ENCODE data around the gene POLR2C.

POLR2C gene

GRCh38 chr16:57423152-57423551 lies 39.3 kb upstream of the POLR2C start:
- no peak for TF ChIP-seq CTCF (IDR thresholded peaks at IDR 0.05; ENCODE audit: borderline replicate concordance, control extremely low read depth, extremely low read depth, insufficient read depth, missing control alignments)
- in situ Hi-C loops (cut with MboI; ENCODE audit: low sequenced_read_pairs, unreplicated experiment), result loop anchor here (25.0 kb wide), 1 partner anchor 336 kb away; the partner anchor contains the start of gene CPNE2
- DNase-seq (ENCODE audit: low spot score), result no peak

GRCh38 chr16:57424583-57424982 lies 37.9 kb upstream of the POLR2C start:
- in situ Hi-C loops (cut with MboI; ENCODE audit: low sequenced_read_pairs, unreplicated experiment), result loop anchor here (25.0 kb wide), 1 partner anchor 337 kb away; the partner anchor contains the start of gene CPNE2
- no peak for DNase-seq (ENCODE audit: low spot score)
- no peak for TF ChIP-seq CTCF (IDR thresholded peaks at IDR 0.05; ENCODE audit: borderline replicate concordance, control extremely low read depth, extremely low read depth, insufficient read depth, missing control alignments)

GRCh38 chr16:57426356-57426755 lies 36.1 kb upstream of the POLR2C start:
- in situ Hi-C loops (cut with MboI; ENCODE audit: low sequenced_read_pairs, unreplicated experiment), result no loop called here
- TF ChIP-seq CTCF (IDR thresholded peaks at IDR 0.05; ENCODE audit: borderline replicate concordance, control extremely low read depth, extremely low read depth, insufficient read depth, missing control alignments), result no peak
- DNase-seq (ENCODE audit: low spot score), result no peak

GRCh38 chr16:57427307-57427706 lies 35.2 kb upstream of the POLR2C start:
- in situ Hi-C loops (cut with MboI; ENCODE audit: low sequenced_read_pairs, unreplicated experiment), result no loop called here
- TF ChIP-seq CTCF (IDR thresholded peaks at IDR 0.05; ENCODE audit: borderline replicate concordance, control extremely low read depth, extremely low read depth, insufficient read depth, missing control alignments), result no peak
- no peak for DNase-seq (ENCODE audit: low spot score)

- TF ChIP-seq CTCF (IDR thresholded peaks at IDR 0.05; ENCODE audit: borderline replicate concordance, control extremely low read depth, extremely low read depth, insufficient read depth, missing control alignments), result no peak
- in situ Hi-C loops (cut with MboI; ENCODE audit: low sequenced_read_pairs, unreplicated experiment), result no loop called here
- no peak for DNase-seq (ENCODE audit: low spot score)
Observed at GRCh38 chr16:57427824-57428223, 34.7 kb upstream of the POLR2C start.

GRCh38 chr16:57430955-57431354 lies 31.5 kb upstream of the POLR2C start:
- no peak for DNase-seq (ENCODE audit: low spot score)
- no peak for TF ChIP-seq CTCF (IDR thresholded peaks at IDR 0.05; ENCODE audit: borderline replicate concordance, control extremely low read depth, extremely low read depth, insufficient read depth, missing control alignments)
- in situ Hi-C loops (cut with MboI; ENCODE audit: low sequenced_read_pairs, unreplicated experiment), result no loop called here

GRCh38 chr16:57432505-57432904 lies 30.0 kb upstream of the POLR2C start:
- no peak for DNase-seq (ENCODE audit: low spot score)
- in situ Hi-C loops (cut with MboI; ENCODE audit: low sequenced_read_pairs, unreplicated experiment), result no loop called here
- TF ChIP-seq CTCF (IDR thresholded peaks at IDR 0.05; ENCODE audit: borderline replicate concordance, control extremely low read depth, extremely low read depth, insufficient read depth, missing control alignments), result no peak
